HCT116 (cell line): ENCODE data around the gene CLEC16A. TPM values are rescaled to one million over a fixed set of nuclear protein-coding genes. Genes with fewer than 3 reads are reported as not detected.

Source experiments
- ATAC-seq: fragments of 200-7000 bp; cut with Tn5 transposase; 2 replicates; pipeline ENCODE4 v1.9.1; 2020; ENCODE audit warnings: mild to moderate bottlenecking, moderate library complexity
- BruUV-seq: library from RNA; stranded (reverse); fragments of 400-500 nt; replicated peaks from 2 replicates; lab custom pipeline; 2021; lab: Mats Ljungman, UMichigan
- CTCF ChIA-PET: fragments of 300-600 bp; sonication (Branson Sonifier 250); formaldehyde crosslinking; loops from one replicate; lab custom pipeline; 2021; ENCODE audit warnings: antibody characterized with exemption; lab: Charles Lee
- POLR2A ChIA-PET: fragments of 300-600, 350-600 bp; sonication (Branson Sonifier 250); formaldehyde crosslinking; loops from one replicate; lab custom pipeline; 2021; ENCODE audit warnings: antibody characterized with exemption; lab: Charles Lee
- RAD21 ChIA-PET, 2 experiments: fragments of 300-600 bp; sonication (Branson Sonifier 250); formaldehyde crosslinking; loops; one replicate each; lab custom pipeline; 2023; ENCODE audit warnings: low total read pairs in 2 of 2; ENCODE audit not compliant: uncharacterized antibody in 2 of 2, unreplicated experiment in 2 of 2, low non-redundant PET in 1 of 2; lab: Charles Lee
- DNase-seq: peaks from one replicate; pipeline ENCODE4 v3.0.0-alpha.2; 2010; ENCODE audit warnings: low read depth, low spot score
- H2AFZ ChIP-seq: fragments of 200-600 bp; shearing (Covaris generic), sonication (generic); 2 replicates; pipeline ENCODE4 v1.6.1; 2017; ENCODE audit warnings: low read depth, mixed run types, mixed read lengths, antibody characterized with exemption, low read length; ENCODE audit not compliant: poor library complexity, severe bottlenecking
- H3K27ac ChIP-seq: 2 replicates; pipeline ENCODE4 v1.5.1; 2012; ENCODE audit warnings: low read depth, low read length
- H3K27me3 ChIP-seq: fragments of 200-600 bp; sonication (generic); 2 replicates; pipeline ENCODE4 v1.6.1; 2016; ENCODE audit warnings: mixed run types, low read length, mixed read lengths; ENCODE audit not compliant: insufficient read depth
- H3K36me3 ChIP-seq, 2 experiments: fragments of 200-500 bp in 1 of 2; fragments of 200-600 bp in 1 of 2; sonication (Bioruptor generic) in 1 of 2; sonication (generic) in 1 of 2; 2 replicates each; pipeline versions ENCODE4 v1.5.1 to v1.6.1; 2014 to 2016; ENCODE audit warnings: low read length in 2 of 2, inconsistent platforms in 1 of 2, mixed read lengths in 1 of 2, mixed run types in 1 of 2; ENCODE audit not compliant: insufficient read depth in 2 of 2, control insufficient read depth in 1 of 2
- H3K4me1 ChIP-seq, 2 experiments: fragments of 200-600 bp in 1 of 2; sonication (generic) in 1 of 2; 2 replicates each; pipeline versions ENCODE4 v1.5.1 to v1.6.1; 2012 to 2017; ENCODE audit warnings: low read length in 2 of 2, inconsistent platforms in 1 of 2, mild to moderate bottlenecking in 1 of 2, mixed read lengths in 1 of 2, mixed run types in 1 of 2, moderate library complexity in 1 of 2; ENCODE audit not compliant: insufficient read depth in 2 of 2, control insufficient read depth in 1 of 2
- H3K4me2 ChIP-seq: fragments of 200-600 bp; sonication (generic); 2 replicates; pipeline ENCODE4 v1.6.1; 2017; ENCODE audit warnings: mixed run types, low read length, mixed read lengths
- H3K4me3 ChIP-seq, 2 experiments: fragments of 200-600 bp in 1 of 2; sonication (generic) in 1 of 2; replicated peaks in 1 of 2; 2 replicates each; pipeline ENCODE4 v1.5.1; 2011 to 2016; ENCODE audit warnings: low read length in 2 of 2, control low read depth in 1 of 2, low read depth in 1 of 2, mild to moderate bottlenecking in 1 of 2, mixed read lengths in 1 of 2, mixed run types in 1 of 2
- H3K79me2 ChIP-seq: fragments of 200-600 bp; sonication (generic); 2 replicates; pipeline ENCODE4 v1.6.1; 2017; ENCODE audit warnings: mild to moderate bottlenecking, mixed run types, low read length, moderate library complexity, mixed read lengths; ENCODE audit not compliant: insufficient read depth
- H3K9ac ChIP-seq: fragments of 200-600 bp; sonication (generic); 2 replicates; pipeline ENCODE4 v1.6.1; 2016; ENCODE audit warnings: low read length, mixed read lengths
- H3K9me2 ChIP-seq: fragments of 200-600 bp; sonication (generic), shearing (Covaris generic); 2 replicates; pipeline ENCODE4 v1.6.1; 2017; ENCODE audit warnings: mixed run types, mild to moderate bottlenecking, moderate library complexity; ENCODE audit not compliant: insufficient read depth
- H3K9me3 ChIP-seq, 2 experiments: fragments of 200-500 bp in 1 of 2; fragments of 200-600 bp in 1 of 2; sonication (Bioruptor generic) in 1 of 2; sonication (generic) in 1 of 2; 2 replicates each; pipeline ENCODE4 v1.6.1; 2014 to 2017; ENCODE audit warnings: low read length in 2 of 2, mixed read lengths in 2 of 2, inconsistent platforms in 1 of 2, low read depth in 1 of 2, mild to moderate bottlenecking in 1 of 2, mixed run types in 1 of 2, moderate library complexity in 1 of 2; ENCODE audit not compliant: control insufficient read depth in 1 of 2, insufficient read depth in 1 of 2
- H4K20me1 ChIP-seq: fragments of 200-600 bp; sonication (generic), shearing (Covaris generic); 2 replicates; pipeline ENCODE4 v1.6.1; 2017; ENCODE audit warnings: mixed run types, mild to moderate bottlenecking, moderate library complexity; ENCODE audit not compliant: insufficient read depth
- ATF3 ChIP-seq: IDR thresholded peaks from 2 replicates; pipeline ENCODE4 v1.6.1; 2012
- CBX3 ChIP-seq: IDR thresholded peaks from 2 replicates; pipeline ENCODE4 v1.6.1; 2012; ENCODE audit warnings: low read depth
- CEBPB ChIP-seq: IDR thresholded peaks from 2 replicates; pipeline ENCODE4 v1.6.1; 2012; ENCODE audit warnings: low read depth
- EGR1 ChIP-seq: IDR thresholded peaks from 2 replicates; pipeline ENCODE4 v1.6.1; 2012; ENCODE audit warnings: low read depth
- ELF1 ChIP-seq: IDR thresholded peaks from 2 replicates; pipeline ENCODE4 v1.6.1; 2012; ENCODE audit warnings: low read depth, borderline replicate concordance
- EZH2 ChIP-seq: fragments of 200-600 bp; sonication (generic); IDR thresholded peaks from 2 replicates; pipeline ENCODE4 v1.6.1; 2017; ENCODE audit warnings: antibody characterized with exemption, mixed run types
- FOSL1 ChIP-seq: IDR thresholded peaks from 2 replicates; pipeline ENCODE4 v1.6.1; 2012; ENCODE audit warnings: low read depth
- JUND ChIP-seq: IDR thresholded peaks from 2 replicates; pipeline ENCODE4 v1.6.1; 2012
- MAX ChIP-seq: IDR thresholded peaks from 2 replicates; pipeline ENCODE4 v1.6.1; 2012
- POLR2A ChIP-seq: IDR thresholded peaks from 2 replicates; pipeline ENCODE4 v1.7.0; 2011; ENCODE audit warnings: borderline replicate concordance; ENCODE audit not compliant: insufficient read depth, insufficient read length; ENCODE audit errors: extremely low read depth
- POLR2AphosphoS5 ChIP-seq: IDR thresholded peaks from 2 replicates; pipeline ENCODE4 v1.6.1; 2011; ENCODE audit warnings: mild to moderate bottlenecking, low read depth, low read length, moderate library complexity
- REST ChIP-seq: IDR thresholded peaks from 2 replicates; pipeline ENCODE4 v1.6.1; 2012; ENCODE audit warnings: low read depth
- SIN3A ChIP-seq: IDR thresholded peaks from 2 replicates; pipeline ENCODE4 v1.6.1; 2012; ENCODE audit warnings: low read depth
- intact Hi-C: fragments of 100-400 bp; cut with micrococcal nuclease; formaldehyde crosslinking; loops from 2 replicates; pipeline ENCODE4 v1.10.0; 2022
- total RNA-seq: library from RNA; stranded (reverse); gene quantifications from one replicate; pipeline ENCODE4 v1.2.1, GENCODE V29; 2021; ENCODE audit not compliant: unreplicated experiment

CLEC16A gene
- total RNA-seq, 1 experiment from 2014 or later: 18.0 TPM

- peak; percentile 12; the same call in 1 of the 2 replicates for TF ChIP-seq CBX3
- no peak for TF ChIP-seq EGR1
- peak; percentile 5; the same call in 1 of the 2 replicates for TF ChIP-seq SIN3A
- no peak; the same call in 1 of the 2 replicates for TF ChIP-seq MAX
- RAD21 ChIA-PET: interaction anchor here in 1 of 2 experiments (0.6 kb wide), 1 partner anchor 264 kb away, joined by 4 read pairs; the partner anchor contains the start of gene SOCS1
- POLR2A ChIA-PET: interaction anchor here (4.9 kb wide), 1 partner anchor 263 kb away, joined by 19 read pairs; the partner anchor contains the start of gene SOCS1
- Histone ChIP-seq H3K79me2 (no peaks in the 10 kb centered on the region), H3K4me2 (peak overlapping the region; percentile 84), H3K27me3 (no peaks in the 10 kb centered on the region), H3K27ac (peak overlapping the region; percentile 94), H2AFZ (no peak overlapping the region), H3K4me3 (peak overlapping the region; percentile 3 to 51; a peak in 2 of 4 replicates), H3K4me1 (peaks cover 50 to 58% of the 10 kb centered on the region in 2 experiments), H3K36me3 (0 out of 4 replicates have a peak, but pooled peaks cover 0 to 3% of the 10 kb centered on the region in 2 experiments), H4K20me1 (no peaks in the 10 kb centered on the region), H3K9me3 (no peaks in the 10 kb centered on the region), H3K9ac (peak overlapping the region; percentile 60), H3K9me2 (no peaks in the 10 kb centered on the region)
- no peak for ATAC-seq
- BruUV-seq: no TSS peak
- intact Hi-C loops: loop anchor here (5.0 kb wide), 1 partner anchor 100 kb away; no protein-coding TSS in a partner anchor
- DNase-seq: no peak
- CTCF ChIA-PET: no interaction called here
These were observed 47.7 kb downstream of the CLEC16A start for GRCh38 chr16:10992112-10992511.

- Histone ChIP-seq H3K4me2 (peak overlapping the region; percentile 84), H3K9me3 (no peaks in the 10 kb centered on the region), H3K79me2 (no peaks in the 10 kb centered on the region), H3K9me2 (no peaks in the 10 kb centered on the region), H3K4me3 (peak overlapping the region; percentile 29 to 51), H3K4me1 (peaks cover 50 to 58% of the 10 kb centered on the region in 2 experiments), H4K20me1 (no peaks in the 10 kb centered on the region), H3K27me3 (no peaks in the 10 kb centered on the region), H3K27ac (peak overlapping the region; percentile 94), H2AFZ (no peak overlapping the region), H3K36me3 (0 out of 4 replicates have a peak, but pooled peaks cover 0 to 3% of the 10 kb centered on the region in 2 experiments), H3K9ac (peak overlapping the region; percentile 60)
- no TSS peak for BruUV-seq
- ChIA-PET POLR2A (interaction anchor here (4.9 kb wide), 1 partner anchor 263 kb away, joined by 19 read pairs; the partner anchor contains the start of gene SOCS1), RAD21 (interaction anchor here in 1 of 2 experiments (0.6 kb wide), 1 partner anchor 263 kb away, joined by 4 read pairs; the partner anchor contains the start of gene SOCS1), CTCF (interaction anchor here (0.6 kb wide), 1 partner anchor 10 kb away, joined by 4 read pairs; no protein-coding TSS in a partner anchor)
- intact Hi-C loops: loop anchor here (5.0 kb wide), 1 partner anchor 100 kb away; no protein-coding TSS in a partner anchor
- ATAC-seq (peak; percentile 70), DNase-seq (peak; percentile 52)
- TF ChIP-seq CEBPB (no peak), CBX3 (peak; percentile 54; the same call in 1 of the 2 replicates), EZH2 (no peak), POLR2AphosphoS5 (peak; percentile 28; the same call in 1 of the 2 replicates), JUND (peak; percentile 60), ATF3 (no peak), EGR1 (no peak), REST (no peak), MAX (no peak), FOSL1 (peak; percentile 70), ELF1 (no peak), POLR2A (no peak)
These were observed 48.4 kb downstream of the CLEC16A start for GRCh38 chr16:10992797-10993196.
